Caco-2 (cell line): ENCODE results near the gene SHE. TPM values are rescaled to one million over a fixed set of nuclear protein-coding genes. Genes with fewer than 3 reads are reported as not detected.

Experiments used
- BruUV-seq: library from RNA; stranded (reverse); fragments of 400-500 nt; replicated peaks from 2 replicates; lab custom pipeline; 2021; lab: Mats Ljungman, UMichigan
- CTCF ChIA-PET: fragments of 300-600 bp; sonication (Branson Sonifier 250); formaldehyde crosslinking; loops from one replicate; lab custom pipeline; 2022; ENCODE audit warnings: antibody characterized with exemption; lab: Charles Lee
- POLR2A ChIA-PET: fragments of 300-600 bp; sonication (Branson Sonifier 250); formaldehyde crosslinking; loops from one replicate; lab custom pipeline; 2022; ENCODE audit warnings: antibody characterized with exemption; lab: Charles Lee
- DNase-seq, 2 experiments: peaks; one replicate each; pipeline versions ENCODE4 v3.0.0 to v3.0.0-alpha.2; 2020 to 2022
- H3K27me3 ChIP-seq: replicated peaks from 2 replicates; pipeline ENCODE4 v1.6.0; 2011; ENCODE audit warnings: low read length; ENCODE audit not compliant: control insufficient read depth, insufficient read depth
- H3K36me3 ChIP-seq: 2 replicates; pipeline ENCODE4 v1.5.1; 2011; ENCODE audit warnings: low read length; ENCODE audit not compliant: control insufficient read depth, insufficient read depth
- H3K4me1 ChIP-seq: fragments of 250-450 bp; sonication (Bioruptor Pico); 2 replicates; pipeline ENCODE4 v1.5.1; 2020; ENCODE audit warnings: mild to moderate bottlenecking
- H3K4me3 ChIP-seq: 2 replicates; pipeline ENCODE4 v1.5.1; 2011; ENCODE audit warnings: low read depth, mild to moderate bottlenecking, control low read depth, low read length
- H3K9me3 ChIP-seq: fragments of 250-450 bp; sonication (Bioruptor Pico); 2 replicates; pipeline ENCODE4 v1.5.1; 2020; ENCODE audit warnings: mild to moderate bottlenecking, moderate library complexity
- H3K27ac Mint-ChIP-seq: one replicate; pipeline ENCODE4 v1.8.0; 2022; ENCODE audit warnings: mixed read lengths; ENCODE audit not compliant: unreplicated experiment
- H3K27me3 Mint-ChIP-seq: one replicate; pipeline ENCODE4 v1.8.0; 2022; ENCODE audit warnings: mixed read lengths; ENCODE audit not compliant: insufficient read depth, unreplicated experiment
- H3K36me3 Mint-ChIP-seq: one replicate; pipeline ENCODE4 v1.8.0; 2022; ENCODE audit warnings: mild to moderate bottlenecking, mixed read lengths; ENCODE audit not compliant: insufficient read depth, unreplicated experiment
- H3K4me1 Mint-ChIP-seq: one replicate; pipeline ENCODE4 v1.8.0; 2022; ENCODE audit warnings: low read depth, mixed read lengths; ENCODE audit not compliant: unreplicated experiment
- H3K4me3 Mint-ChIP-seq: one replicate; pipeline ENCODE4 v1.8.0; 2022; ENCODE audit warnings: mild to moderate bottlenecking, moderate library complexity, mixed read lengths; ENCODE audit not compliant: unreplicated experiment
- H3K9me3 Mint-ChIP-seq: one replicate; pipeline ENCODE4 v1.8.0; 2022; ENCODE audit warnings: mixed read lengths; ENCODE audit not compliant: unreplicated experiment
- intact Hi-C: fragments of 100-400 bp; cut with micrococcal nuclease; formaldehyde crosslinking; loops from one replicate; pipeline ENCODE4 v1.10.0; 2022; ENCODE audit not compliant: unreplicated experiment
- total RNA-seq: library from RNA; stranded (reverse); gene quantifications from 2 replicates; pipeline ENCODE4 v1.2.3, GENCODE V29; 2022
- TF ChIP-seq, protein P1 (sequence below), 2 experiments: fragments of 200-600 bp in 1 of 2; IDR thresholded peaks; 1 replicate in 1 of 2; 2 replicates in 1 of 2; pipeline versions ENCODE4 v1.5.1 to v1.8.0; 2011 to 2022; ENCODE audit warnings: antibody characterized with exemption in 1 of 2, control low read depth in 1 of 2, inconsistent platforms in 1 of 2, low read depth in 1 of 2, low read length in 1 of 2, mild to moderate bottlenecking in 1 of 2, moderate library complexity in 1 of 2; ENCODE audit not compliant: insufficient read depth in 1 of 2, severe bottlenecking in 1 of 2, unreplicated experiment in 1 of 2

Gene SHE
- total RNA-seq, 1 experiment from 2014 or later, result not detected

DNA sequence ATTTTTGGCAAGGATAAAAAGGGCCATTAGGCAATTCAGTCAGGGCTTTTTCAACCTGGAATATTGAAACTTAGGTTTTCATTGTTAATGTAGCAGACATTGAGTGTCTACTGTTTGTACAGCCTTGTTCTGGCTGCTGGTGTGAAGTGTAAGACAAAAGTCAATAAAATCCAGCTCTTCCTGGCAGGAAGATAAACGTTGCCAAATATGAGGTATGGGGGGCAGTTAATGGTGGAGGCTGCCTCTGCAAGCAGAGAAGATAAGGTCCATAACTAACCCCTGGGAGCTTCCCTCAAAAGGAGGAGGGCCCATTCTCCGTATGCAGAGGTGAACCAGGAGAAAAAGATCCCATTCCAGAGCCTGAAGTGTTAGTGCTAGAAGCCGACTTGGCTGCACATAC is 19.5 kb upstream of the SHE start:
- Histone ChIP-seq H3K9me3 (no peaks in the 10 kb centered on the region), H3K4me1 (no peaks in the 10 kb centered on the region), H3K27me3 (peaks cover 2% of the 10 kb centered on the region; the same call in 1 of the 2 replicates), H3K4me3 (no peak overlapping the region), H3K36me3 (no peaks in the 10 kb centered on the region)
- intact Hi-C loops, result no loop called here
- TF ChIP-seq, protein P1, sequence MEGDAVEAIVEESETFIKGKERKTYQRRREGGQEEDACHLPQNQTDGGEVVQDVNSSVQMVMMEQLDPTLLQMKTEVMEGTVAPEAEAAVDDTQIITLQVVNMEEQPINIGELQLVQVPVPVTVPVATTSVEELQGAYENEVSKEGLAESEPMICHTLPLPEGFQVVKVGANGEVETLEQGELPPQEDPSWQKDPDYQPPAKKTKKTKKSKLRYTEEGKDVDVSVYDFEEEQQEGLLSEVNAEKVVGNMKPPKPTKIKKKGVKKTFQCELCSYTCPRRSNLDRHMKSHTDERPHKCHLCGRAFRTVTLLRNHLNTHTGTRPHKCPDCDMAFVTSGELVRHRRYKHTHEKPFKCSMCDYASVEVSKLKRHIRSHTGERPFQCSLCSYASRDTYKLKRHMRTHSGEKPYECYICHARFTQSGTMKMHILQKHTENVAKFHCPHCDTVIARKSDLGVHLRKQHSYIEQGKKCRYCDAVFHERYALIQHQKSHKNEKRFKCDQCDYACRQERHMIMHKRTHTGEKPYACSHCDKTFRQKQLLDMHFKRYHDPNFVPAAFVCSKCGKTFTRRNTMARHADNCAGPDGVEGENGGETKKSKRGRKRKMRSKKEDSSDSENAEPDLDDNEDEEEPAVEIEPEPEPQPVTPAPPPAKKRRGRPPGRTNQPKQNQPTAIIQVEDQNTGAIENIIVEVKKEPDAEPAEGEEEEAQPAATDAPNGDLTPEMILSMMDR (IDR thresholded peaks at IDR 0.05; ENCODE audit: insufficient read depth in 1 of 2, low read depth in 1 of 2, low read length in 1 of 2, severe bottlenecking in 1 of 2, unreplicated experiment in 1 of 2), result no peak
- POLR2A ChIA-PET, result no interaction called here
- BruUV-seq, result no TSS peak
- Mint-ChIP-seq H3K27ac (no peak overlapping the region), H3K36me3 (no peaks in the 10 kb centered on the region), H3K4me3 (no peak overlapping the region), H3K9me3 (no peaks in the 10 kb centered on the region), H3K4me1 (no peaks in the 10 kb centered on the region), H3K27me3 (peaks cover 2% of the 10 kb centered on the region)
- CTCF ChIA-PET, result no interaction called here
- DNase-seq, result no peak

DNA sequence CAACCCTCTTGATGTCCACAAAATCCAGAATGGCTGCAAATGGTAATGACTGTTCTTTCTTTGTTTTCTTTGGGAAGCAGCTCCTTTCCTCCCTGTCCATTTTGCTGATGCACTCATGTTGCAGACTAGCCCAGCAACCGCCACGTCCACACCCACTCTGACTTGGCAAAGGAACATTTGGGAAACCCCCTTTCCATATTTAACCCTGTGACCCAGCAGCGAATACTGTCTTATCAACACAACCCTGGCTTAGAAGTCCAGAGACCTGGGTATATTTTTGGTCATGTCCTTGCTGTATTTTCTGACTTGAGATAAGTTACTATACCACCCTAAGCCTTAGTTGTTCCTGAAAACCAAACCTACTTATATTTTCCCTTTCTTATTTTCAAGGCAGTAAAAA is 18.1 kb upstream of the SHE start:
- no TSS peak for BruUV-seq
- no peak for DNase-seq
- H3K27ac Mint-ChIP-seq, result no peak overlapping the region
- no peaks in the 10 kb centered on the region for H3K36me3 Mint-ChIP-seq
- intact Hi-C loops, result no loop called here
- H3K4me3 Mint-ChIP-seq, result no peak overlapping the region
- TF ChIP-seq, protein P1 (IDR thresholded peaks at IDR 0.05; ENCODE audit: insufficient read depth in 1 of 2, low read depth in 1 of 2, low read length in 1 of 2, severe bottlenecking in 1 of 2, unreplicated experiment in 1 of 2), result no peak
- Histone ChIP-seq H3K27me3 (peaks cover 2% of the 10 kb centered on the region; the same call in 1 of the 2 replicates), H3K36me3 (no peaks in the 10 kb centered on the region), H3K9me3 (no peaks in the 10 kb centered on the region), H3K4me1 (no peaks in the 10 kb centered on the region), H3K4me3 (no peak overlapping the region)
- no peaks in the 10 kb centered on the region for H3K9me3 Mint-ChIP-seq
- ChIA-PET POLR2A (no interaction called here), CTCF (no interaction called here)
- H3K4me1 Mint-ChIP-seq, result no peaks in the 10 kb centered on the region
- H3K27me3 Mint-ChIP-seq, result peaks cover 10% of the 10 kb centered on the region

DNA sequence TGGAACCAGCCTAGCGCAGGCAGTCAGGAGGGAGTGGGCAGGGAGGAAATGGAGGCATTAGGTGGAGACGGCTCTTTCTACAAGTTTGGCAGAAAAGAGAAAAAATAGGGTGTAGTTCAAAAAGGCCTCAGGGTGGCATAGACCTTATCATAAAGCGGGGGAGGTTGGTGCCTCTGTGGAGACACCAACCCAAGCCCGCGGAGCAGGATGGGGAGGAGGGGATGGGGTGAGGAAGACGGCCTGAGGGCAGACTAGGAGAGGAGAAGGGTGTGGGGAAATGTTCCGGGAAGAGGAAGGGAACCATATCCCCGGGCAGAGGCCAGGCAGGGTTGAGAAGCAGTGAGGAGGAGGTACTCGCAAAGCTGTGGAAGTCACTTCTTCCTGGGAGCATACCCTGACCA is 17.4 kb upstream of the SHE start:
- Mint-ChIP-seq H3K9me3 (no peaks in the 10 kb centered on the region), H3K27ac (no peak overlapping the region), H3K36me3 (no peaks in the 10 kb centered on the region), H3K4me3 (no peak overlapping the region), H3K27me3 (peaks cover 12% of the 10 kb centered on the region), H3K4me1 (no peaks in the 10 kb centered on the region)
- Histone ChIP-seq H3K4me1 (no peaks in the 10 kb centered on the region), H3K36me3 (no peaks in the 10 kb centered on the region), H3K9me3 (no peaks in the 10 kb centered on the region), H3K4me3 (no peak overlapping the region), H3K27me3 (peaks cover 2% of the 10 kb centered on the region; the same call in 1 of the 2 replicates)
- intact Hi-C loops, result no loop called here
- no peak for DNase-seq
- POLR2A ChIA-PET, result no interaction called here
- CTCF ChIA-PET, result no interaction called here
- TF ChIP-seq, protein P1 (IDR thresholded peaks at IDR 0.05; ENCODE audit: insufficient read depth in 1 of 2, low read depth in 1 of 2, low read length in 1 of 2, severe bottlenecking in 1 of 2, unreplicated experiment in 1 of 2), result no peak
- BruUV-seq, result no TSS peak
